Gastrocnemius medialis (tissue), 4 donors: ENCODE data around the gene PCLO. TPM values are rescaled to one million over a fixed set of nuclear protein-coding genes. Genes with fewer than 3 reads are reported as not detected.
"Not testable (repeated sequence)": the region's sequence is repeated elsewhere in the genome, so short reads cannot be mapped to it uniquely, and the experiment has no call there.

ENCODE experiments used
- ATAC-seq, 2 donors: fragments of 150-250 bp; one replicate each; pipeline ENCODE4 v1.9.1; 2016
- DNase-seq, 2 donors: peaks; one replicate each; pipeline ENCODE4 v3.0.0-alpha.2; 2019
- H3K27ac ChIP-seq, 4 donors: fragments of 200-600 bp; sonication (generic); 1 replicate in 1 of 4; 2 replicates in 3 of 4; pipeline ENCODE4 v1.5.1; 2016 to 2018; ENCODE audit warnings: mild to moderate bottlenecking in 2 of 4, moderate library complexity in 1 of 4
- H3K27me3 ChIP-seq, 3 donors: fragments of 200-600 bp; sonication (generic) in 2 of 3; 1 replicate in 1 of 3; 2 replicates in 2 of 3; pipeline versions ENCODE4 v1.5.1 to v1.6.0; 2016 to 2019; ENCODE audit warnings: mild to moderate bottlenecking in 1 of 3, moderate library complexity in 1 of 3
- H3K36me3 ChIP-seq, 2 donors: fragments of 200-600 bp; sonication (generic) in 1 of 2; one replicate each; pipeline ENCODE4 v1.5.1; 2017 to 2018
- H3K4me1 ChIP-seq, 2 donors: fragments of 200-600 bp; sonication (generic) in 1 of 2; one replicate each; pipeline ENCODE4 v1.5.1; 2016 to 2017; ENCODE audit warnings: mild to moderate bottlenecking in 2 of 2
- H3K4me3 ChIP-seq, 4 donors: fragments of 200-600 bp; sonication (generic) in 3 of 4; 1 replicate in 1 of 4; 2 replicates in 3 of 4; pipeline ENCODE4 v1.5.1; 2016 to 2019; ENCODE audit warnings: mild to moderate bottlenecking in 2 of 4
- H3K9me3 ChIP-seq, 3 donors: fragments of 200-600 bp; sonication (generic) in 2 of 3; 1 replicate in 1 of 3; 2 replicates in 2 of 3; pipeline ENCODE4 v1.5.1; 2016 to 2019
- CTCF ChIP-seq, 5 experiments: fragments of 450-650 bp in 3 of 5; fragments of 200-600 bp in 2 of 5; sonication (generic) in 2 of 5; IDR thresholded peaks in 4 of 5; conservative IDR thresholded peaks in 1 of 5; 1 replicate in 4 of 5; 2 replicates in 1 of 5; pipeline ENCODE4 v1.5.1; 2016 to 2019; ENCODE audit warnings: antibody characterized with exemption in 5 of 5, mild to moderate bottlenecking in 3 of 5, moderate library complexity in 3 of 5
- POLR2A ChIP-seq, 2 donors: fragments of 450-650 bp; IDR thresholded peaks; one replicate each; pipeline ENCODE4 v1.6.1; 2017; ENCODE audit warnings: antibody characterized with exemption in 2 of 2, mild to moderate bottlenecking in 2 of 2, moderate library complexity in 2 of 2
- in situ Hi-C, 4 donors: fragments of 200-750 bp; cut with MboI; loops; one replicate each; pipeline versions ENCODE4 v1.15.0 to v1.8.0; 2017; ENCODE audit warnings: low sequenced_read_pairs in 4 of 4
- intact Hi-C: fragments of 100-400 bp; cut with DNase I; formaldehyde crosslinking; loops from one replicate; pipeline ENCODE4 v1.15.1; 2023; ENCODE audit warnings: low total_unique reads
- total RNA-seq, 4 donors: library from RNA; depleted of rRNA; stranded (reverse); fragments of >200 nt; gene quantifications; one replicate each; pipeline versions ENCODE4 v1.1.0 to v1.2.3, GENCODE V29; 2016

The PCLO gene
- total RNA-seq, 4 donors from 2014 or later: 0.05 to 0.29 TPM; not detected in 2

GRCh38 chr7:83105063-83105462 lies 57.6 kb downstream of the PCLO start:
- Histone ChIP-seq H3K4me3 (no peak overlapping the region), H3K9me3 (no peaks in the 10 kb centered on the region), H3K27me3 (no peaks in the 10 kb centered on the region), H3K36me3 (no peaks in the 10 kb centered on the region), H3K27ac (no peak overlapping the region), H3K4me1 (no peaks in the 10 kb centered on the region)
- intact Hi-C loops (no loop called here), in situ Hi-C loops (no loop called here)
- no peak for TF ChIP-seq POLR2A (IDR thresholded peaks at IDR 0.05)
- TF ChIP-seq CTCF (IDR thresholded peaks at IDR 0.05 in 4 of 5, conservative IDR thresholded peaks at IDR 0.05 in 1 of 5): no peak
- no peak for ATAC-seq
- no peak for DNase-seq

DNA sequence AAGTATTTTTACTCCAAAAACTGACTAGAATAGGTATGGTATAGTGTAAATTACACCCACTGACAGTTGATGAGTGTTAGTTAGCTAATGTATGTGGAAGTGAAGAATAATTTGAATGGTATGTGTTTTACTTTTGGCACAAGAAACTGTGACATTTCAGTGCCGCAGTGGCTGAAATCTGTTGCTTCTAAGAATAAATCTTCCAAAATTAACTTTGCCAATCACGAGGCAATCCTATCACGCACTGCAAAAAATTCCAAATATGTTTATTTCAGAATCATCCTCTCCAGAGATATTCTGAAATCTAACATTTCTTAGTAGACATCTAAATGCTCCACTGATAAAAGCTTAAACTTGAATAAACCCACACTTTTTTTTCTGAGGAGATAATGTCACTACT lies 61.2 kb downstream of the PCLO start:
- Histone ChIP-seq H3K9me3 (no peaks in the 10 kb centered on the region), H3K4me1 (no peaks in the 10 kb centered on the region), H3K36me3 (no peaks in the 10 kb centered on the region), H3K27me3 (no peaks in the 10 kb centered on the region), H3K4me3 (no peak overlapping the region), H3K27ac (no peak overlapping the region)
- ATAC-seq (no peak), DNase-seq (no peak)
- TF ChIP-seq CTCF (IDR thresholded peaks at IDR 0.05 in 4 of 5, conservative IDR thresholded peaks at IDR 0.05 in 1 of 5): no peak
- TF ChIP-seq POLR2A (IDR thresholded peaks at IDR 0.05): no peak
- in situ Hi-C loops (no loop called here), intact Hi-C loops (no loop called here)

- H3K9me3 ChIP-seq: no peaks in the 10 kb centered on the region
- no peak for TF ChIP-seq CTCF (IDR thresholded peaks at IDR 0.05 in 4 of 5, conservative IDR thresholded peaks at IDR 0.05 in 1 of 5)
- no peak for TF ChIP-seq POLR2A (IDR thresholded peaks at IDR 0.05)
- no peak overlapping the region for H3K4me3 ChIP-seq
- DNase-seq (no peak), ATAC-seq (no peak)
- H3K4me1 ChIP-seq: no peaks in the 10 kb centered on the region
- H3K27me3 ChIP-seq: no peaks in the 10 kb centered on the region
- intact Hi-C loops: no loop called here
- in situ Hi-C loops: no loop called here
- no peaks in the 10 kb centered on the region for H3K36me3 ChIP-seq
- H3K27ac ChIP-seq: no peak overlapping the region
These were observed 66.6 kb downstream of the PCLO start for GRCh38 chr7:83096065-83096580.

- in situ Hi-C loops: no loop called here
- DNase-seq: no peak
- H3K4me1 ChIP-seq: no peaks in the 10 kb centered on the region
- no peaks in the 10 kb centered on the region for H3K9me3 ChIP-seq
- H3K4me3 ChIP-seq: no peak overlapping the region
- no peaks in the 10 kb centered on the region for H3K36me3 ChIP-seq
- ATAC-seq: no peak
- intact Hi-C loops: no loop called here
- TF ChIP-seq CTCF (IDR thresholded peaks at IDR 0.05 in 4 of 5, conservative IDR thresholded peaks at IDR 0.05 in 1 of 5) (no peak), POLR2A (IDR thresholded peaks at IDR 0.05) (no peak)
- no peak overlapping the region for H3K27ac ChIP-seq
- no peaks in the 10 kb centered on the region for H3K27me3 ChIP-seq
These were observed 77.4 kb downstream of the PCLO start for GRCh38 chr7:83085299-83085698.

DNA sequence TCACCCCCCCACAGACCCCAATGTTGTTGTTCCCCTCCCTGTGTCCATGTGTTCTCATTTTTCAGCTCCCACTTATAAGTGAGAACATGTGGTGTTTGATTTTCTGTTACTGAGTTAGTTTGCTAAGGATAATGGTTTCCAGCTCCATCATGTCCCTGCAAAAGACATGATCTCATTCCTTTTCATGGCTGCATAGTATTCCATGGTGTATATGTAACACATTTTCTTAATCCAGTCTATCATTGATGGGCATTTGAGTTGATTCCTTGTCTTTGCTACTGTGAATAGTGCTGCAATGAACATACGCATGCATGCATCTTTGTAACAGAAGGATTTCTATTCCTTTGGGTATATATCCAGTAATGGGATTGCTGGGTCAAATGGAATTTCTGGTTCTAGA lies 82.8 kb downstream of the PCLO start:
- ATAC-seq, DNase-seq, intact Hi-C loops, in situ Hi-C loops, H3K4me3 ChIP-seq, H3K36me3 ChIP-seq, H3K9me3 ChIP-seq, H3K4me1 ChIP-seq, H3K27me3 ChIP-seq, H3K27ac ChIP-seq: not testable (repeated sequence)
